HG03039 (cell line): ENCODE data around the gene GABARAP.

Experiments used
- ATAC-seq: cut with Tn5 transposase; IDR thresholded peaks from one replicate; pipeline ENCODE4 v1.9.1; 2021; ENCODE audit warnings: mild to moderate bottlenecking, moderate library complexity; ENCODE audit not compliant: unreplicated experiment

The GABARAP gene

DNA sequence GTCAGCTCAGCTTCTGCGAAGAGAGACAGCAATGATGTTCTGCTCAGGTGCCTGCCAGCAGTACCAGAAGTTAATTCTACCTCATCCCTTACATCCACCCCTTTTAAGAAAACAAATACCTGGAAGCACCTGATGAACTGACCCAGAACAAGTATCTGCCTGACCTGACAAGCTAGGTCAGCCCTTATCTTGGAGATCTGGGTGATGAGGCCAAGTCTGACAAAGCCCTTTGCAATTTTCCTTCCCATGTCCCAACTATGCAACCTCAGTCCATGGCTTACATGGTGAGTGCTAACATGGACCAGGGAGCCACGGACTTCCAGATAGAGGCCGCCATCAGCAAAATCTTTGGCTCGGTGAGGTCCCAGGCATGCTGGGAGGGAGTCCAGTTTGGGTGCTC, 18.9 kb downstream of the GABARAP start:
- ATAC-seq = no peak

DNA sequence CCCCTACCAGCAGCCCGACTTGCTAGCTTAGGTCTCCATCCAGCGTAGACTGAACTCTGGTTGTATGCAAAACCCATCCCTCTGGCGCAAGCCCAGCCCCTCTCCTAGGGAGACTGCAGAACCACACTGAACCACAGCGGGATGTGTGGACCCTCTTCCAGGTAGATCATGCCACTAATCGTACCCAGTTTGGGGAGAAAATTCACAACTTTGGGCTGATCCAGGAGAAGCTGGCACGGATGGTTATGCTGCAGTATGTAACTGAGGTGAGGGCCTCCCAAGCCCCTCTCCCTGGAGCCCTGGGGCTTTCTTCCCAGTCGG, 19.3 kb downstream of the GABARAP start:
- no peak for ATAC-seq

DNA sequence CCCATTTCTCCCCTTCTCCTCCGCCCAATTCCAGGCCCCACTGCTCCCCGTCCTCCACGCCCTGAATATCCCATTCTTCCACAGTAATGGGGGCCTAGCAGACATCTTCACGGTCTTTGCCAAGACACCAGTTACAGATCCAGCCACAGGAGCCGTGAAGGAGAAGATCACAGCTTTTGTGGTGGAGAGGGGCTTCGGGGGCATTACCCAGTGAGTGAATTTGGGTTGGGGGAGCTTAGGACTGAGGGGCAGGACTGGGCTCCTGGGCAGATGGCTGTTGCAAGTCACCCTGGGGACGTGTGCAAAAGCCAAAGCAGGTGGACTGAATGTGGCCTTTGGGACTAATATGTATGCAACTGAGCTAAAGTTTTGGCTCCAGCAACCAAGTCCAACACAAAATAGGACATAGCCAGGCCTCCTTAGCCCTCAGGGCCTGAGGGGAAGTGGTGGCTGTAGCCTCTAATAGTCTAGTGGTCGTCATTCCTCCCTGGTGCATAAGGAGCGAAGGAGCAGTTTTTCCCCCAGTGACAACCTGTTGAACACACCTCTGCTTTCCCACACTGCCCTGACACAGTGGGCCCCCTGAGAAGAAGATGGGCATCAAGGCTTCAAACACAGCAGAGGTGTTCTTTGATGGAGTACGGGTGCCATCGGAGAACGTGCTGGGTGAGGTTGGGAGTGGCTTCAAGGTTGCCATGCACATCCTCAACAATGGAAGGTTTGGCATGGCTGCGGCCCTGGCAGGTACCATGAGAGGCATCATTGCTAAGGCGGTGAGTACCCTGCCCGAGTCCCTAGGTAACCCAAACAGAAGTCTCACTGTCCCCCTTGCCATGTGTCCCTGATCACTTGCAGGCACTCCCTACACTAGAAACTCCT, 19.9 kb downstream of the GABARAP start:
- ATAC-seq = no peak

DNA sequence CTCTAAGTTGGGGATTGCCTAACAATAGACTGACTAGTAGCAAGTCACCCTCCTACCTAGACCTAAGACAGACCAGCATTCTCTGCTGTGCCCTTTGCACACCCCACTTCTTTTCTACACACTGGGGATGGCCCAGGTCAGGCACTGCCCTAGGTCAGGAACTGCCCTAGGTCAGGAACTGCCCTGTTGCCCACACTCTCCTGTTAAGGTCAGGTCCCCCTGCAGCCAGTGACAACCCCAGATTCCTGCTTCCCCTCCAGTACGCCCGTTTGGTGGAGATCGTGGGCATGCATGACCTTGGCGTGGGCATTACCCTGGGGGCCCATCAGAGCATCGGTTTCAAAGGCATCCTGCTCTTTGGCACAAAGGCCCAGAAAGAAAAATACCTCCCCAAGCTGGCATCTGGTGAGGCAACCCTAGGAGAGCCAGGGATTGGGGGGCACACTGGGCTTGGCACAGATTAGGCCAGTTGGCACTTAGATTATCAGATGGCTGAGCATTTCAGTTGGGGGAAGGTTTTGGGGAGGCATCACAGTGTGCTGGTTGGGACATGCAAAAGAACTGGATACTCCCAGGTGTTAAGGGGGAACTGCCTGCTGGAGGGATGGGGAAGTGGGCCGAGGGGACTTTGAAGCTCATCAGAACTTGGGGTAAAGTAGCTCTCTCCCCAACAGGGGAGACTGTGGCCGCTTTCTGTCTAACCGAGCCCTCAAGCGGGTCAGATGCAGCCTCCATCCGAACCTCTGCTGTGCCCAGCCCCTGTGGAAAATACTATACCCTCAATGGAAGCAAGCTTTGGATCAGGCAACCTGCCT, 20.8 kb downstream of the GABARAP start:
- ATAC-seq = no peak

DNA sequence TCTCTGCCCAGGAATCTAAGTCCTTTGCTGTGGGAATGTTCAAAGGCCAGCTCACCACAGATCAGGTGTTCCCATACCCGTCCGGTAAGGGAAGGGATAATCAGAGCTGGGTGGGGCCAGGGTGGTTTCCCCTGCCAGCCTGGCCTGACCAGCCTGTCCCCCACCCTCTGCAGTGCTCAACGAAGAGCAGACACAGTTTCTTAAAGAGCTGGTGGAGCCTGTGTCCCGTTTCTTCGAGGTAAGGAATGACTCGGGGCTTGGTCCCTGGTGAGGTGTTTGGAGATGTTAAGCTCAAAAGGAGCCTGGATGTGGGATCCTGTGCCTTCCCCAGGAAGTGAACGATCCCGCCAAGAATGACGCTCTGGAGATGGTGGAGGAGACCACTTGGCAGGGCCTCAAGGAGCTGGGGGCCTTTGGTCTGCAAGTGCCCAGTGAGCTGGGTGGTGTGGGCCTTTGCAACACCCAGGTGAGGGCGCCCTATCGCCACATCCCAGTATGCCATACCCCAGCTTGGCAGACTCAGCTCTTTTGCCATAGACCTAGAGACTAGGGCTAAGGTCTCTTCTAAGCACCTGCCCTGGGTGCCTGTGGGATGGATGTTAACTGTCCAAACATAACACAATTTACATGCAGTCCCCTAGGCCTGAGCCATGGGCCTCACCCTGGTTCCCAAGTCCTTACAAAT, 21.5 kb downstream of the GABARAP start:
- no peak for ATAC-seq

DNA sequence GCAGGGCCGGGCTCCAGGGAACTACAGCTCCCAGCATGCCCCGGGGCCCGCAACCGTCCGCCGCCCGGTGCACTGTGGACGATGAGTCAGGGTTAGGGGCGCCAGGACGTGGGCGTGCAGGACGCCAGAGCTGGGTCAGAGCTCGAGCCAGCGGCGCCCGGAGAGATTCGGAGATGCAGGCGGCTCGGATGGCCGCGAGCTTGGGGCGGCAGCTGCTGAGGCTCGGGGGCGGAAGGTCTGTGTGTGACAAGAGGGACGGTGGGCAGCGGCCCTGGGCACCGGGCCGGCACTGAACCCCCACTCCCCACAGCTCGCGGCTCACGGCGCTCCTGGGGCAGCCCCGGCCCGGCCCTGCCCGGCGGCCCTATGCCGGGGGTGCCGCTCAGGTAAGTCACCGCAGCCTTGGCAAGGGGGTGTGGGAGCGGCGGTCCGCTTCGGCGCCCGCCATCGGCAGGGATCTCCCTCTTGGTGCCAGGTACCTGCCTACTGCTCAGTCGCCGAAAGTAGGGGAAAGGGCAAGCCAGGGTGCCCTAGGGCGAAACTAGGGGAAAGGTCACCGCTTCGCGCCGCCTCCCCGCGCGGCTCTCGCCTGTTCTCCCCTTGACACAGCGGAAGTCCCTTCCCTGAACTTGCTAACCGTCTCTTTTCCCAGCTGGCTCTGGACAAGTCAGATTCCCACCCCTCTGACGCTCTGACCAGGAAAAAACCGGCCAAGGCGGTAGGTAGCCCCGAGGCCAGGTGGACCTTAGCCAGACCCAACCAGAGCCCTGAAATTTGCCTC, 22.2 kb downstream of the GABARAP start, which contains the start of the genes ACADVL and DLG4:
Gene ACADVL (plus strand): TSS at position 127 of the 781 bp plus-strand sequence. CDS start 47 bp downstream, at position 174.
Gene DLG4 (minus strand): TSS at position 25 of the 781 bp plus-strand sequence.
- ATAC-seq = no peak

DNA sequence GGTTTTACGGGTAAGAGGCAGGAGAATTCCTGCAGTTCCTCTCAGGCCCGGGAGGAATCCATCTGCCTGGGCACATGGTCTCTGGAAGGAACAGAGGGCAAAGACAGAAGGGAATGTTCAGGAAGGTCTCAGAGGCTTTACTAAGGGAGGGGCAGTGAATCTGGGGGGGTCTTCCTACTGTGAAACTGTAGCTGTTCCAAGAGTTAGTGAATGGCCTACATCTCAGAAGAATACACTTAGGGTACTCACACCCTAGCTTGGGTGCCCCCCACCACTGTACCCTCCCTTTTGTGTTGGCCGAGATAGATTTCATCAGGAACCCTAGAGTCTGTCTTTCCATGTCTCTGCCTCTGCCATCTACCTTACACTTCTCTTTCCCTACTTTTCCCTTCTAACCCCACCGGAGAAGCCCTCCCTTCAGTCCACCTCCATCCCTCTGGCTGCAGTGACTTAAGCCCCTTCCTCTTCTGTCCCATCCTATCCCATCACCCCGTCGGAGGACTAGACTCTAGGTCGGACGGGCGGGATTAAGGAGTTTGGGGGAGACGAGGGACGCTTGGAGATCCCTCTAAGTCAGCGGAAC, 22.9 kb downstream of the GABARAP start:
- no peak for ATAC-seq

DNA sequence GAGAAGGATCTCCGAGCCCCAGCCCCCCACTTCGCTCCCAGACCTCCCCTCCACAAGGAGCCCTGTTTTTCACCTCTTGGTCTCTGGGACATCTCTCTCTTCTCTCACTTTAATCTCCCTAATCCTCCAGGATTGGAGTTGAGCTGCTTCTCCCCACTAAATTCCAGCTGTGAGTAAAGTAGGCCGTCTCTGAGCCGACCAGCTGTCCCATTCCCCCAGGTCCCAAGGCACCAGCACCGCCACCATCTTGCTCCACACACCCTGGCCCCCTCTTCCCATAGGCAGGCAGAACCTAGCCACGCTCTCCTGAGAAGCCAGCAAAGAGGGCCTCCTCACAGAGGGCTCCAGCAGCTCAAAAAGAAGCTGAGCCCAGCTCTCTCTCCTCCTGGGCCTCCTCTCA, 23.5 kb downstream of the GABARAP start:
- ATAC-seq = no peak

DNA sequence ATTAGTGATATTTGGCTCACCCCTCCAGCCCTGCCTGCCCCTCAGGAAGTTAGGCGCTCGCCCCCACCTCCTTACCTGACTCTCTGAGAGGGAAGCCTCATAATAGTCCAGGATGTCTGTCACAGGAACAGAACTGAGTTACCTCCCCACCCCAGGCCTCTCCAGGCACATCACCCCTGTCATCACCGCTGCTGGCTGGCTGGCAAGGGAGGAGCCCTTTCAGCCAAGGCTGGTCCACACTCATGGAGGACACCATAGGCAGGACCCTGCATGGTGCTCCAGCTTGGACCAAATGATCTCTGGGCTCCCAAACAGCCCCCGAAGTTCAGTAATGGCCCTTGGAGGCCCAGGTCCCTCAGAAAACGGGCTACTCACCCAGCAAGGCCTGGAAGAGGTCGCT, 24.1 kb downstream of the GABARAP start:
- no peak for ATAC-seq

DNA sequence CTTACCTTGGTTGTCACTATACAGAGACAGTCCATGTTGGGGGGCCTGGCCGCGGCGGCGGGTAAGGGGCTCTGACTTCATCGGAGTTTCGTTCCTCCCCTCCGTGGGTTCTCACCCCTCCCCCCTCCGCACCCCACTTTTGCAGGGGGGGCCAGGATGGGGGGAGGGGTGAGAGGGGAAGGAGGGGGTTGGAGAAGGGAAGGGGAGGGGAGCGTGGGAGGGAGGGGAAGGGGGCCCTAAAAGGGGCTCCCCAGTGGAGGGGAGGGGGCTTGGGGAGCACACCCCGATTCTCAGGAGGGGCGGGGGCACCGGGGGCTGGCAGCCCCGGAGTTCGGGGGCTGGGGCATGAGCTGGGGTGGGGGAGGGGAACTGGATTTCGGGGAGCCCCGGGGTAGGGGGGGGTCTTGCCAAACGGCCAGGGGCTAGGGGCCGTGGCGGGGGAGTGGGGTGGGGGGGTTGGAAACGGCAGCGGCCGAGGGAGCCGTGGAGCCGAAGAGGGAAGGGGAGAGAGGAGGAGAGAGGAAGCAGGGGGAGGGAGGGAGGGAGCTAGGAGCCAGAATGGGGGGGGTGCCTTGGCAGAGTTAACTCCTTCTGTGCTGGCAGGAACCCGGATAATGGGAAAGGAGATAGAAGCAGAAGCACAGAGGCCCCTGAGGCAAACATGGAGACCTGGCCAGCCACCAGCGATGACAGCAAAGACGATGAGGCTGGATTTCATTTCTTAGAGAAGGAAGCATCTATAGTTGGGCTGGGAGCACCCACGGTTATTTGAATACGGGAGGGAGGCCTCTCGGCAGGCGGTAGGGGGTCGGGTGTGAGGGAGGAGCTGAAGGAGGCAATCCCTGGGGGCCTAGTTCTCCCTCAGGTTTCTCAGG, 24.9 kb downstream of the GABARAP start:
- ATAC-seq = no peak

DNA sequence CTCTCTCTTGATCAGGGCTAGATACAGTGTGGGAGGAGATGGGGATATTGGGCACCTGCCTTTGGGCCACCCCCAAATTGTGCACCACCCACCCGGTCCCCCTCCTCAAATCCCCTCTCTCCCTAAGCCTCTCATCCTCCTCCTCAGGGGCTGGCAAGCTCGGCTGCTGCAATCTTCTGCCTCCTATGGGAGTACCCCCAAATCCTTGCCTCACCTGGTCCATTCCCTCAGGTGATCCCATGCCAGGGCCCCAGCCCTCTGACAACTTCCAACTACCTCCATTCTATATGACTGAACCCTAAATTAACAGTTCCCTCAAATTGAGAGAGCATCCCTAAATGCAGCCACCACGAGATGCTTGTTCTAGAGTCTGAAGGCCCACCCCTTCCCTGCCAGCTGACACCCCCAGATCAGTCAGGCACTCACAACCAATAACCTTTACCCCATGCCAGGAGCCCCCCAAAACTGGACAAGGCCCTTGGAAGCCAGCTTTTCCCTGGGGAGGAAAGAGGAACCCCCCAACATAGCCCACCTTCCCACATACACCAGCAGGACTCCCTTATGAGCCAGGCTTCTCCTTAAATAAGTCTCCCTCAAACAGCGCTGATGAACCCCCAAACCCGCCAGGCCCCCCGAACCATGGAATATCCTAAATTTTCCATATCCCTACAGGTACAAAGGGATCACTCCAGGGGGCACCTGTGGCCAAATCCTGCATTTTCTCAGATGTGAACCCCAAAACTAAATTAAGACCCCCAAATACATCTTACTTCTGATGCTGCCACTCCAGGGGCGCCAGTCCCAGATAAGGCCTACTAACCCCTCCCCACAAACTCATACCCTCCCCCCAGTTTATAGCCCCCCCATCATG, 25.8 kb downstream of the GABARAP start:
- ATAC-seq = no peak

DNA sequence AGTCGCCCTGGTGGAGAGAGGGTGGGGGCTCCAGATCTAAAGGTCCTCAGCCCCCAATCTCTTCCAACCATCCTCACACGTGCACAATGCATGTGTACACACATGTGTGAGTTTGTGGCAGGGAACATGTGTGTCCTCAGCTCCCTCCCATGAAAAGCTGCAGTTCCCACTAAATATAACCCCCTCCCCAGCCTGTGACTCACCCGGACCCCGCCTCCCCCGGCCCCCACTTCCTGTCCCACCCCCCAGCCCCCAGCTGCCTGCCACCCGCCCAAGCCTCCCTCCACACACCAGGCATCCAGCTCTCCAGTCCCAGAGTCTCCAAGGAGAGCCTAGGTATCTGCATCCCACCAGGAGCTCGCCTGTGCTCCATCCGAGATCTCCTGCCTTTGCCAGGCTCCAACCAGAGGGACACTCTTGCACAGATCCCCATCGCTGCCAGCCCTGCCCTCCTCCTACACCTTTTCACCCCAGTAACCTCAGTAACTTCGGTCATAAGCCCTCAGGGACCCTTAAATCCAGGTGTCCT, 26.5 kb downstream of the GABARAP start:
- no peak for ATAC-seq

DNA sequence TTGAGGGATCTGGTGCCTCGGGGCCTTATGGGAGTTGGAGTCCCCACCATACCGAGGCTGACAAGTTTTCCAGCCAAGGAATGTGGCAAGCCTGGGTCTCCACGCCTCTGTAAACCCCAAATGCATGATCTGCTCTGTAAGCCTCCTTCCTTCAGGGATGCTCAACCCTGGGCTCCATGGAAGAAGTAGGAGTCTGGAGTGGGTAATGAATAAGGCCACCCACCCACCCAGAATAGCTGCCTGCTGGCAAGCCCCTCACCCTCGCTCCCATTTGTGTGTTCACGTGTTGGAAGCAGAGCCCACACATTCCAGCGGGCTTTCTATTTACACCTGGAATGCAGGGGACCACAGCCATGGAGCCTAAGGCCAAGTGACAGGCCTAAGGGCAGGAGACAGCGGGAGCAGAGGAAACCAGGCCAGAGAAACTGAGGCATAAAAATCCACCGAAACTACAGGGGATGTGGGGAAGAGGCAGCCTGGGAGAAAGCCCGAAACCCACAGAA, 27.1 kb downstream of the GABARAP start:
- ATAC-seq = no peak

DNA sequence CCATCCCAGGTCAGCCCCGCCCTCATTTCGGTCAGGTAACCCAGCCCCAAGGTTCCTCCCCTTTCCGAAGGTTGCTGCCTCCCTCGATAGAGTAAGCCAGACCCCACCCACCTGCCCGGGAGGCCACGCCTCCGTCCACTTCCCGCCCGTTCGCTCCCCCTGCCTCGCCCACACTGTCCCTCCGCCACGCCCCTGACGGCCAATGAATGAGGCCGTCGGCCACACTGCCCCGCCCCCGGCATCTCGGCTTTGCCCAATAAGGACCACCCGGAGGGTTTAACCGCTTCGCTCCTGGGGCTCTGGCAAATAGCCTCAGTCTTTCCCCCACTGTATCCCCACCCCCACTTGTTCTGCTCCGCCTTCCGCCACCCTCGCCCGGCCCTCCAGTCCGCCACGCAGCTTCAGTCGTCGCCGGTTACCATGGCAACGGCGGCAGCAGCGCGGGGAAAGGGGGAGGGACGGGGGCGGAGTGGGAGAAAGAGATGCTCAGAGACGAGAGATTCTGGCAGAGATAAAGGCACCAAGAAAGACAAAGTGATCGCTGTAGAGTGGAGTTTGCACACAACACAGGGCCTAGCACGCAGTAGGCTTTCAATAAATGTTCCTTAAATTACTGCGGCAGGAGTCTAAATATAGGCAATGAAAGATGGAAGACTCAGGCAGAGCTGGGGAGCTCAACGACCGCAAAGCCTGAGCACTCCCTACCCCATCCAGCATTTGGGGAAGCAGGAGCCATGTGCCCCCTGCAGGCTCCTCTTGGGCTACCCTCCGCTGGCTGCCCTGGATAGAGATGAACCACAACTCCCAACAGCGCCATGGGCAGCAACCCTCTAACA, 27.7 kb downstream of the GABARAP start:
- ATAC-seq = peak; percentile 67

DNA sequence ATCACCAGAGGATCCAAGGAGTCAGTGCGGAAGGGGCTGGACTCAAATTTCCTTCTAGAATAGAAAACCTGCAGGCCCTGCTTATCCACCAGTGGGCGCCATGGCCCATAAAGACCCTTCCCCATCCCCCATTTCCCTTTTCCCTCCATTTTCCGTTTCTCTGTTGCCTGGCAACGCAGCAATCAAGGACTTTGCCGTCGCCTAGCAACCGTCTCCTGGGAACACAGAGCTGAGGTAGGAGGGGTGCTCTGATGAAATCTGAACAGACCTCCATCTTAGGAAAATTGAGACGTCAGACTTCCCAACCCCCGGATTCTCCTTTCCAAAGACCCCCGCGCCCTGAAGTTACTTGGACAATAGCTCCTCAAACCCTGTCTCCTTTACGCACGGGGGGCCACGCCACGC, 28.4 kb downstream of the GABARAP start:
- ATAC-seq = no peak

DNA sequence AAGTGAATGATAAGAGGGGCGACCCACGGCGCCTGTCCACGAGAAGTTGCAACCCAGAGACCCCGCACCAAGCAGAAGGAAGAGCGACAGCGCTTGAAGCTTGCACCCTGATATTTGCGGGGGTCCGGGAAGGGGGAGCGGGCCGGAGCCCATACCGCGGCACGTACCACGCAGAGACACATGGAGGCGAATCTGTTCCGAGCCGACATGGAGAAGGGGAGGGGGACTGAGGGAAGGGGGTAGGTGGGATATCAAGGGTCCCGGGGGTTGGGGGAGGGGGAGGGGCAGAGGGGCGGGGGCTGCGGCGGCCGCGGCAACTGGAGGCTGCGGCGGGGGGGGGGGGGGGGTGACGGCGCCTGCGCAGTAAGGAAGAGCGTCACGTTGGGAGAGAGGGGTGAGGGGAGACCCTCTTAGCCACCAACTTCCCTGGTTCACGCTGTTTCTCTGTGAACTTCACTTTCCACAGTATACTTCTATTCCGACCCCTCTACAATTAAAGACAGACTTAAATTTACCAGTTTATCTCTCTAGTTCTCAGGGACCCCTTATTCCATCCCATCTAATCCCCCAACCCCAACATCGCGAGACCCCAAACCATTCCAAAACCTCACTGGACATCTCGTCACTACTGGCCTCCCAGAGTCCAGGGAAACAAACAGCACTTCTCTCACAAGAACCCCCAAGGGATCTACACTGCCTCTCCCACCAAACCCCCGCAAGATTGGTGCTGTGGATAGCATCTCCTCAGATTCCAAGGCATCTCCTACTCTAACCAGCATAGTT, 30.6 kb downstream of the GABARAP start:
- no peak for ATAC-seq
